Erythroblast (primary cell): Measurements from ENCODE around the gene TRDMT1.

Experiments used
- GATA1 ChIP-seq: IDR thresholded peaks from 2 replicates; pipeline ENCODE4 v1.6.1; 2011; ENCODE audit warnings: low read depth, mild to moderate bottlenecking, control low read depth, low read length, moderate library complexity
- POLR2A ChIP-seq: IDR thresholded peaks from 2 replicates; pipeline ENCODE4 v1.6.1; 2011; ENCODE audit warnings: mild to moderate bottlenecking, low read length

- TF ChIP-seq POLR2A (no peak), GATA1 (no peak)
Observed at GRCh38 chr10:17146892-17147291, 54.6 kb downstream of the TRDMT1 start.
